IMR-90 (cell line): Measurements from ENCODE around the gene CDK17. TPM values are rescaled to one million over a fixed set of nuclear protein-coding genes. Genes with fewer than 3 reads are reported as not detected.

Experiments used
- ATAC-seq: fragments of 200-7000 bp; cut with Tn5 transposase; 2 replicates; pipeline ENCODE4 v1.9.1; 2020; ENCODE audit warnings: low read depth, mild to moderate bottlenecking, moderate library complexity
- BruUV-seq: library from RNA; stranded (reverse); fragments of 400-500 nt; replicated peaks from 2 replicates; lab custom pipeline; 2021; lab: Mats Ljungman, UMichigan
- CTCF ChIA-PET: fragments of 300-600 bp; formaldehyde crosslinking; extraction: SDS; loops from one replicate; lab custom pipeline; 2021; ENCODE audit warnings: antibody characterized with exemption; lab: Yijun Ruan, JAX
- POLR2A ChIA-PET: fragments of 300-600 bp; sonication (Branson Sonifier 250); formaldehyde crosslinking; loops from one replicate; lab custom pipeline; 2022; ENCODE audit warnings: antibody characterized with exemption; ENCODE audit not compliant: unreplicated experiment; lab: Charles Lee
- DNase-seq: peaks from one replicate; pipeline ENCODE4 v3.0.0; 2013
- H2AFZ ChIP-seq: replicated peaks from 2 replicates; pipeline ENCODE3; 2013; ENCODE audit warnings: low read length, mild to moderate bottlenecking; ENCODE audit not compliant: poor library complexity
- H2AK5ac ChIP-seq: 2 replicates; pipeline ENCODE4 v1.6.1; 2013; ENCODE audit warnings: low read depth, low read length, inconsistent platforms
- H2AK9ac ChIP-seq: replicated peaks from 2 replicates; pipeline ENCODE3; 2013; ENCODE audit warnings: mild to moderate bottlenecking, low read depth, low read length, moderate library complexity; ENCODE audit not compliant: poor library complexity
- H2BK120ac ChIP-seq: 2 replicates; pipeline ENCODE4 v1.6.1; 2013; ENCODE audit warnings: low read depth, low read length, inconsistent platforms
- H2BK15ac ChIP-seq: 3 replicates; pipeline ENCODE4 v1.6.1; 2013; ENCODE audit warnings: low read depth, low read length, inconsistent platforms
- H2BK20ac ChIP-seq: 2 replicates; pipeline ENCODE4 v1.6.1; 2013; ENCODE audit warnings: low read depth, mild to moderate bottlenecking, inconsistent platforms, low read length, moderate library complexity
- H2BK5ac ChIP-seq: 2 replicates; pipeline ENCODE4 v1.6.1; 2013; ENCODE audit warnings: mild to moderate bottlenecking, low read depth, low read length, inconsistent platforms; ENCODE audit not compliant: poor library complexity, severe bottlenecking
- H3K14ac ChIP-seq: replicated peaks from 2 replicates; pipeline ENCODE4 v1.6.1; 2013; ENCODE audit warnings: low read depth, low read length, inconsistent platforms
- H3K18ac ChIP-seq: 2 replicates; pipeline ENCODE4 v1.6.1; 2013; ENCODE audit warnings: low read depth, low read length, control low read depth
- H3K23ac ChIP-seq: 2 replicates; pipeline ENCODE4 v1.6.1; 2013; ENCODE audit warnings: low read depth, low read length, inconsistent platforms
- H3K27ac ChIP-seq: 2 replicates; pipeline ENCODE4 v1.5.1; 2013; ENCODE audit warnings: mild to moderate bottlenecking, control low read depth, low read length; ENCODE audit not compliant: insufficient read depth
- H3K27me3 ChIP-seq: 2 replicates; pipeline ENCODE4 v1.6.1; 2013; ENCODE audit warnings: low read length; ENCODE audit not compliant: control insufficient read depth, insufficient read depth
- H3K36me3 ChIP-seq: 2 replicates; pipeline ENCODE4 v1.6.1; 2013; ENCODE audit warnings: low read length, mixed read lengths; ENCODE audit not compliant: control insufficient read depth, insufficient read depth
- H3K4ac ChIP-seq: 2 replicates; pipeline ENCODE4 v1.6.1; 2013; ENCODE audit warnings: low read depth, low read length, inconsistent platforms
- H3K4me1 ChIP-seq: 2 replicates; pipeline ENCODE4 v1.6.1; 2013; ENCODE audit warnings: low read length, mixed read lengths; ENCODE audit not compliant: control insufficient read depth, insufficient read depth
- H3K4me2 ChIP-seq: 2 replicates; pipeline ENCODE4 v1.6.1; 2013; ENCODE audit warnings: low read depth, mild to moderate bottlenecking, control low read depth, low read length, moderate library complexity
- H3K4me3 ChIP-seq: 2 replicates; pipeline ENCODE4 v1.5.1; 2013; ENCODE audit warnings: low read depth, mild to moderate bottlenecking, control low read depth, low read length, moderate library complexity; ENCODE audit not compliant: insufficient read depth
- H3K56ac ChIP-seq: 2 replicates; pipeline ENCODE4 v1.6.1; 2013; ENCODE audit warnings: low read length, inconsistent platforms; ENCODE audit not compliant: insufficient read depth; ENCODE audit errors: extremely low read depth
- H3K79me1 ChIP-seq, 2 experiments: 2 replicates each; pipeline ENCODE4 v1.6.1; 2013; ENCODE audit warnings: low read length in 2 of 2, inconsistent platforms in 1 of 2, low read depth in 1 of 2
- H3K9ac ChIP-seq: 2 replicates; pipeline ENCODE4 v1.6.1; 2013; ENCODE audit warnings: low read depth, low read length, control low read depth
- H3K9me1 ChIP-seq: 2 replicates; pipeline ENCODE4 v1.6.1; 2013; ENCODE audit warnings: low read length, inconsistent platforms; ENCODE audit not compliant: insufficient read depth
- H3K9me3 ChIP-seq: 2 replicates; pipeline ENCODE4 v1.6.1; 2013; ENCODE audit warnings: low read length; ENCODE audit not compliant: control insufficient read depth, insufficient read depth
- H4K20me1 ChIP-seq: 2 replicates; pipeline ENCODE4 v1.6.1; 2013; ENCODE audit warnings: low read length, inconsistent platforms; ENCODE audit not compliant: insufficient read depth
- H4K5ac ChIP-seq: 2 replicates; pipeline ENCODE4 v1.6.1; 2013; ENCODE audit warnings: mild to moderate bottlenecking, low read depth, low read length, control low read depth
- H4K8ac ChIP-seq, 2 experiments: 2 replicates each; pipeline ENCODE4 v1.6.1; 2013; ENCODE audit warnings: low read depth in 2 of 2, low read length in 2 of 2, control low read depth in 1 of 2, inconsistent platforms in 1 of 2
- H4K91ac ChIP-seq: 2 replicates; pipeline ENCODE4 v1.6.1; 2013; ENCODE audit warnings: low read depth, low read length, inconsistent platforms; ENCODE audit not compliant: insufficient read depth
- BHLHE40 ChIP-seq: fragments of 150-350 bp; IDR thresholded peaks from 2 replicates; pipeline ENCODE4 v1.6.1; 2016; ENCODE audit warnings: mild to moderate bottlenecking, low read depth, low read length
- CEBPB ChIP-seq: IDR thresholded peaks from 2 replicates; pipeline ENCODE4 v1.6.1; 2012; ENCODE audit warnings: low read depth, low read length, improper control_type of control experiment
- CHD1 ChIP-seq: IDR thresholded peaks from 2 replicates; pipeline ENCODE4 v1.6.1; 2012; ENCODE audit warnings: low read depth, low read length, improper control_type of control experiment
- CTCF ChIP-seq: conservative IDR thresholded peaks from 2 replicates; pipeline ENCODE4 v1.5.1; 2012; ENCODE audit warnings: mild to moderate bottlenecking, low read depth, low read length, improper control_type of control experiment
- ELK1 ChIP-seq: fragments of 150-350 bp; IDR thresholded peaks from 2 replicates; pipeline ENCODE4 v1.6.1; 2016; ENCODE audit warnings: low read depth, mild to moderate bottlenecking, low read length, moderate library complexity, borderline replicate concordance
- FOS ChIP-seq: fragments of 150-350 bp; IDR thresholded peaks from 2 replicates; pipeline ENCODE4 v1.6.1; 2016; ENCODE audit warnings: low read depth, low read length
- MAFK ChIP-seq: IDR thresholded peaks from 2 replicates; pipeline ENCODE4 v1.6.1; 2012; ENCODE audit warnings: low read depth, low read length, improper control_type of control experiment
- MAZ ChIP-seq: IDR thresholded peaks from 2 replicates; pipeline ENCODE4 v1.6.1; 2012; ENCODE audit warnings: low read depth, mild to moderate bottlenecking, low read length, improper control_type of control experiment, moderate library complexity, borderline replicate concordance
- MXI1 ChIP-seq: IDR thresholded peaks from 2 replicates; pipeline ENCODE4 v1.6.1; 2012; ENCODE audit warnings: low read depth, mild to moderate bottlenecking, low read length, moderate library complexity, borderline replicate concordance
- NFE2L2 ChIP-seq: fragments of 150-350 bp; IDR thresholded peaks from 2 replicates; pipeline ENCODE4 v1.6.1; 2016; ENCODE audit warnings: low read depth, mild to moderate bottlenecking, low read length
- POLR2A ChIP-seq: IDR thresholded peaks from 2 replicates; pipeline ENCODE4 v1.6.1; 2012; ENCODE audit warnings: mild to moderate bottlenecking, low read depth, low read length
- RAD21 ChIP-seq: IDR thresholded peaks from 2 replicates; pipeline ENCODE4 v1.6.1; 2012; ENCODE audit warnings: low read length, improper control_type of control experiment
- RCOR1 ChIP-seq: IDR thresholded peaks from 2 replicates; pipeline ENCODE4 v1.6.1; 2012; ENCODE audit warnings: mild to moderate bottlenecking, low read length, improper control_type of control experiment; ENCODE audit not compliant: insufficient replicate concordance
- RFX5 ChIP-seq: IDR thresholded peaks from 2 replicates; pipeline ENCODE4 v1.8.0; 2012; ENCODE audit warnings: low read depth, mild to moderate bottlenecking, low read length, moderate library complexity
- SMC3 ChIP-seq: fragments of 150-350 bp; IDR thresholded peaks from 2 replicates; pipeline ENCODE4 v1.6.1; 2016; ENCODE audit warnings: low read depth, mild to moderate bottlenecking, antibody characterized with exemption, low read length, moderate library complexity
- USF2 ChIP-seq: fragments of 150-350 bp; IDR thresholded peaks from 2 replicates; pipeline ENCODE4 v1.6.1; 2017; ENCODE audit warnings: mild to moderate bottlenecking, antibody characterized with exemption, low read length, low read depth
- WGBS, 2 experiments: methylation state at CpG; one replicate each; pipeline versions ENCODE4 v1.1.5 to v1.1.7; 2013; ENCODE audit warnings: missing lambda C conversion rate in 2 of 2; ENCODE audit not compliant: insufficient read length in 1 of 2; ENCODE audit errors: extremely low coverage in 2 of 2; 5-methylcytosine and 5-hydroxymethylcytosine counted together
- dilution Hi-C: fragments of 300-500 bp; cut with HindIII; formaldehyde crosslinking; loops from one replicate; pipeline ENCODE4 v1.14.3; 2018; ENCODE audit warnings: low sequenced_read_pairs; ENCODE audit not compliant: unreplicated experiment
- in situ Hi-C: fragments of 300-500 bp; cut with MboI; formaldehyde crosslinking; loops from 3 replicates; pipeline ENCODE4 v1.14.3; 2019; ENCODE audit warnings: low sequenced_read_pairs, inconsistent platforms, mixed read lengths
- intact Hi-C: fragments of 100-400 bp; cut with micrococcal nuclease; formaldehyde crosslinking; loops from 2 replicates; pipeline ENCODE4 v1.10.0; 2022
- polyA plus RNA-seq, 3 experiments: library from polyadenylated mRNA; depleted of rRNA; stranded (reverse); fragments of >200 nt; gene quantifications; 2 replicates each; pipeline ENCODE4 v1.2.3, GENCODE V29; 2012; ENCODE audit warnings: low replicate concordance in 1 of 3
- total RNA-seq: library from RNA; depleted of rRNA; stranded (reverse); fragments of >200 nt; gene quantifications from 2 replicates; pipeline ENCODE4 v1.2.3, GENCODE V29; 2012

Gene CDK17
- total and polyA plus RNA-seq, 2 of the 4 experiments (the other 2 are of a cell fraction): 14.5 to 50.2 TPM

- no peak overlapping the region for H3K23ac ChIP-seq
- no peak overlapping the region for H4K5ac ChIP-seq
- ChIA-PET POLR2A (no interaction called here), CTCF (no interaction called here)
- H2BK120ac ChIP-seq: no peak overlapping the region
- no peak overlapping the region for H2BK15ac ChIP-seq
- peaks cover 33% of the 10 kb centered on the region for H3K36me3 ChIP-seq
- BruUV-seq: no TSS peak
- no peak for ATAC-seq
- H3K79me1 ChIP-seq: peaks cover 3 to 5% of the 10 kb centered on the region in 2 experiments; a peak in 2 of 4 replicates
- H3K18ac ChIP-seq: no peak overlapping the region
- no peaks in the 10 kb centered on the region for H3K9me3 ChIP-seq
- no peaks in the 10 kb centered on the region for H4K20me1 ChIP-seq
- no peak overlapping the region for H4K91ac ChIP-seq
- DNase-seq: no peak
- no peak overlapping the region for H4K8ac ChIP-seq
- H3K4ac ChIP-seq: no peak overlapping the region
- H2AK9ac ChIP-seq: no peak overlapping the region
- dilution Hi-C loops (no loop called here), in situ Hi-C loops (no loop called here), intact Hi-C loops (loop anchor here (10.0 kb wide), 1 partner anchor 197 kb away; no protein-coding TSS in a partner anchor)
- H3K14ac ChIP-seq: no peak overlapping the region
- H3K27ac ChIP-seq: no peak overlapping the region
- H2BK5ac ChIP-seq: no peak overlapping the region
- no peaks in the 10 kb centered on the region for H3K27me3 ChIP-seq
- H2AK5ac ChIP-seq: no peak overlapping the region
- H2BK20ac ChIP-seq: no peak overlapping the region
- H3K56ac ChIP-seq: no peak overlapping the region
- no peaks in the 10 kb centered on the region for H3K9me1 ChIP-seq
- WGBS, 2 experiments: no CpG with 5 or more reads among the region's 4 CpGs
- H2AFZ ChIP-seq: no peak overlapping the region
- no peak overlapping the region for H3K4me3 ChIP-seq
- no peak overlapping the region for H3K4me2 ChIP-seq
- no peak overlapping the region for H3K9ac ChIP-seq
- TF ChIP-seq MAZ (no peak), MXI1 (no peak), NFE2L2 (no peak), ELK1 (no peak), RCOR1 (no peak), RAD21 (no peak), CHD1 (no peak), MAFK (no peak), USF2 (no peak), SMC3 (no peak), CEBPB (no peak), POLR2A (no peak), CTCF (no peak), BHLHE40 (no peak), RFX5 (no peak), FOS (no peak)
- H3K4me1 ChIP-seq: 0 out of 2 replicates have a peak, but pooled peaks cover 2% of the 10 kb centered on the region
Measured at GRCh38 chr12:96297504-96297903, 102.7 kb downstream of the CDK17 start.
